GM19099 (cell line): ENCODE measurements around the gene NTNG1.

ENCODE experiments used
- POLR2A ChIP-seq: IDR thresholded peaks from 3 replicates; pipeline ENCODE4 v1.6.1; 2011; ENCODE audit warnings: low read depth; ENCODE audit not compliant: insufficient read length; ENCODE audit errors: extremely low read depth

Gene NTNG1

GRCh38 chr1:107524301-107524700 is 383.5 kb downstream of the NTNG1 start:
- no peak for TF ChIP-seq POLR2A

- no peak for TF ChIP-seq POLR2A
These were observed 384.3 kb downstream of the NTNG1 start for GRCh38 chr1:107525145-107525544.

- no peak for TF ChIP-seq POLR2A
These were observed 385.1 kb downstream of the NTNG1 start for GRCh38 chr1:107525961-107526360.

- no peak for TF ChIP-seq POLR2A
These were observed 385.8 kb downstream of the NTNG1 start for GRCh38 chr1:107526524-107527198.

- TF ChIP-seq POLR2A: no peak
These were observed 388.8 kb downstream of the NTNG1 start for GRCh38 chr1:107529511-107530149.

- TF ChIP-seq POLR2A: no peak
These were observed 389.7 kb downstream of the NTNG1 start for GRCh38 chr1:107530543-107530942.

- no peak for TF ChIP-seq POLR2A
These were observed 390.4 kb downstream of the NTNG1 start for GRCh38 chr1:107531065-107531908.

GRCh38 chr1:107532318-107532717 is 391.5 kb downstream of the NTNG1 start:
- no peak for TF ChIP-seq POLR2A
